Posterior cingulate gyrus (tissue), 11 donors: ENCODE data around the gene TRIOBP.
"Not testable (repeated sequence)": the region's sequence is repeated elsewhere in the genome, so short reads cannot be mapped to it uniquely, and the experiment has no call there.

Source experiments
- DNase-seq, 10 donors: peaks; one replicate each; pipeline versions ENCODE4 v3.0.0 to v3.0.0-alpha.2; 2020 to 2021; ENCODE audit warnings: mixed read lengths in 3 of 10
- intact Hi-C: fragments of 100-400 bp; cut with DNase I; formaldehyde crosslinking; loops from one replicate; pipeline ENCODE4 v1.15.1; 2023

The TRIOBP gene

DNA sequence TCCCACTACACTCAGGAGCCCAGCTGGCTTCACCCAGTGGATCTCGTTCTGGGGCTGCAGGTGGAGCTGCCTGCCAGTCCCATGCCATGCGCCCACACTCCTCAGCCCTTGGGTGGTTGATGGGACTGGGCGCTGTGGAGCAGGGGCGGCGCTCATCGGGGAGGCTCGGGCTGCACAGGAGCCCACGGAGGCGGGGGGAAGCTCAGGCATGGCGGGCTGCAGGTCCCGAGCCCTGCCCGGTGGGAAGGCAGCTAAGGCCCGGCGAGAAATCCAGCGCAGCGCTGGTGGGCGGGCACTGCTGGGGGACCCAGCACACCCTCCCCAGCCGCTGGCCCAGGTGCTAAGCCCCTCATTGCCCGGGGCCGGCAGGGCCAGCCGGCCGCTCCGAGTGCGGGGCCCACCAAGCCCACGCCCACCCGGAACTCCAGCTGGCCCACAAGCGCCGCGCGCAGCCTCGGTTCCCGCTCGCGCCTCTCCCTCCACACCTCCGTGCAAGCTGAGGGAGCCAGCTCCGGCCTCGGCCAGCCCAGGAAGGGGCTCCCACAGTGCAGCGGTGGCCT is 21.0 kb downstream of the TRIOBP start:
- intact Hi-C loops = not testable (repeated sequence)

DNA sequence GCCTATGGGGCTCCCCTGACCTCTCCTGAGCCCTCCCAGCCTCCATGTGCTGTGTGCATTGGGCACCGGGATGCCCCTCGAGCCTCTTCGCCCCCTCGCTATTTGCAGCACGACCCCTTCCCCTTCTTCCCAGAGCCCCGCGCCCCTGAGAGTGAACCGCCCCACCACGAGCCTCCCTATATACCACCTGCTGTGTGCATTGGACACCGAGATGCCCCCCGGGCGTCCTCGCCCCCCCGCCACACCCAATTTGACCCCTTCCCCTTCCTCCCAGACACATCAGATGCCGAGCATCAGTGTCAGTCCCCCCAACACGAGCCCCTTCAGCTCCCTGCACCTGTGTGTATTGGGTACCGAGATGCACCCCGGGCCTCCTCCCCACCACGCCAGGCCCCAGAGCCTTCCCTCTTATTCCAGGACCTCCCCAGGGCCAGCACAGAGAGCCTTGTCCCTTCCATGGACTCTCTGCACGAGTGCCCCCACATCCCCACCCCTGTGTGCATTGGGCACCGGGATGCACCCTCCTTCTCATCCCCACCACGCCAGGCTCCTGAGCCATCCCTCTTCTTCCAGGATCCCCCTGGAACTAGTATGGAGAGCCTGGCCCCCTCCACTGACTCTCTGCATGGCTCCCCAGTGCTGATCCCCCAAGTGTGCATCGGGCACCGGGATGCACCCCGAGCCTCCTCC is 28.8 kb downstream of the TRIOBP start:
- intact Hi-C loops = no loop called here

More for the DNA sequence above, 21.0 kb downstream of the TRIOBP start:
- not testable (repeated sequence) for DNase-seq

DNA sequence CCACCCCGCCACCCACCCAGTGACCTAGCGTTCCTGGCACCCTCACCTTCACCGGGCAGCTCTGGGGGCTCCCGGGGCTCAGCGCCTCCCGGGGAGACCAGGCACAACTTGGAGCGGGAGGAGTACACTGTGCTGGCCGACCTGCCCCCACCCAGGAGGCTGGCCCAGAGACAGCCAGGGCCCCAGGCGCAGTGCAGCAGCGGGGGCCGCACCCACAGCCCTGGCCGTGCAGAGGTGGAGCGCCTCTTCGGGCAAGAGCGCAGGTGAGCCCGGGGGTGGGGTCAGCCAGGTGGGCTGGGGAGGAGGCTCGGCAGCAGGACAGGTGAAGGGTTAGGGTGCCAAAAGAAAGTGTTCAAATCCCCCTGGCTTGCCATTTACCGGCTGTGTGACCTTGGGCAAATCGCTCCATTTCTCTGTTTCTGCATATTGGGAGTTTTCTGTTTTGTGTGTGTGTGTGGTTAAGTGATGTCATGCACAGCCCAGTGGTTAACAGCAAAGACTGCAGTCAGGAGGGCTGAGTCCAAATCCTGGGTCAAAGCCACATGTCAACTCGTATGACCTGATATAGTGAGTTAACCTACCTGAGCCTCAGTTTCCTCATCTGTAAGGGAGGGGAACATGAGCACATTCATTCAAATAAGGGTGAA is 29.5 kb downstream of the TRIOBP start:
- intact Hi-C loops = no loop called here
- no peak for DNase-seq

More for the DNA sequence above, 28.8 kb downstream of the TRIOBP start:
- no peak for DNase-seq

DNA sequence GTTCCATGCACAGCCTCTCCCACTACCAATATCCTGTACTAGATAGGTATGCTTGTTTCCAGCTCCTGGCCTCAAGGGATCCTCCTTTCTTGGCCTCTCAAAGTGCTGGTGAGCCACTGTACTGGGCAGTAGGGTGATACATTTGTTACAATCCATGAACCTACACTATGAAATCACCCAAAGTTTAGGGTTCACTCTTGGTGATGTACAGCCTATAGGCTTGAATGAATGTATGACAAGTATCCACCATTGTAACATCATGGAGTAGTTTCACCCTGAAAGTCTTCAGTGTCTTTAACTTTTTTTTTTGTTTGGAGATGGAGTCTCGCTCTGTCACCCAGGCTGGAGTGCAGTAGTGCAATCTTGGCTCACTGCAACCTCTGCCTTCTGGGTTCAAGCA is 31.8 kb downstream of the TRIOBP start:
- no peak for DNase-seq
- intact Hi-C loops = no loop called here

DNA sequence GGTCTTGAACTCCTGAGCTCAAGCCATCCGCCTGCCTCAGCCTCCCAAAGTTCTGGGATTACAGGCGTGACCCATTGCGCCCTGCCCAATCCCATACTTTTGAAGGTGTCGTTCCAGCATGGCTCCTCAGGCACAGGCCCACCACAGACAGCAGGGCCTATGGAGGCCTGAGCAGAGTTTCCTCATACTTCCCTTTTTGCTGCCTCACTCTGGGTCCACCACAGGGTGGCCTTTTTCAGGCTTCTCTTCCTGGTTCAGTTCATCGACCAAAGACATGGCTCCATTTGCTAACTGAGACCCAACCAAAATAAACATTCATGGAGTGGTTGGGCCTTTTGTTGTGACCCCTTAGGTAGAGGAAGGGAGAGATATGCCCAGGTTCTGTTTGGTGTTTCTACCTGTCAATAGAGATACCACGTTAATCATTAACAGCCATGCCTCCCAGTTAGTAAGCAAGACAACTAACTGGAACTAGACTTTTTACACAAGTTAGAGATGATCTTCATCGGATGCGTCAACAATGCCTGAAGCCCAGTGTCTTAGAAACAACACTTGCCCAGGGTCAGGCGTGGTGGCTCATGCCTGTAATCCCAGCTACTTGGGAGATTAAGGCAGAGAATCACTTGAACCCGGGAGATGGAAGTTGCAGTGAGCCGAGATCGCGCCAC is 35.1 kb downstream of the TRIOBP start:
- DNase-seq = no peak
- intact Hi-C loops = loop anchor here (10.0 kb wide), 1 partner anchor 87 kb away; no protein-coding TSS in a partner anchor

DNA sequence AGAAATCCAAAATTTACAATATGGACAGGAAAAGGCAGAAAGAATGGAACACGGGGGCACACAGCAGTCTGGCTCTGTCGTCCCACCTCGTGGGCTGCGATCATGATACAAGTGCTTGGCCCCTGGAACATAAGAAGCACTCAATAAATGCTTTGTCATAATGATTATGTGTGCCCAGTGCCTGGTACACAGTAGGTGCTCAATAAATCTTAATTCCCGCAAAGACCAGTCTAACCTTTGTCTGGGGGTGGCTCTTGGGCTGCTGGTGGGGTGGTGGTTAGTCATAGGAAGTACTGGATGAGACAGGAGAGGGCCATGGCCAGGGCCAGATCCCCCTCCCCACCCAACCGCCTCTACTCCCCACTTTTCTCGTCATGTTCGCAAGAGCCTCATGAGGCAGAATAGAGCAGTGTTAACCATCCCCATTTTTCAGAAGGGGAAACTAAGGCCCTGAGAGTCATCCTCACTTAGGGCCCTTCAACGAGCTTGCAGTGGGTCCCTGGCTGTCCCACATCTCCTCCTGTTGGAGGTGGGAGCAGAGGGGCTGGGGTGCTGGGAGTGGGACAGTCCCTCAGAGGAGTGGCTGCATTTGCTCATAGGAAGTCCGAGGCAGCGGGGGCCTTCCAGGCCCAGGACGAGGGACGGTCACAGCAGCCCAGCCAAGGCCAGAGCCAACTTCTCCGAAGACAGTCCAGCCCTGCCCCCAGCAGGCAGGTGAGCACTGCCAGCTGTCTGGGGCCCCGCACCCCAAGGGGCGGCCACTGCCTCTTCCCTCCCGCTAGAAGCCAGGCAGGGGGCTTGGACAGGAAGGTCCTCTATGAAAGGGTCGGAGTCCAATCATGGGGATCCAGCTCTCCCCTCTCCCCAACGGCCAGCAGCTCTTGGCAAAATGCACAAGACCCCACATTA is 36.1 kb downstream of the TRIOBP start:
- no peak for DNase-seq
- intact Hi-C loops = loop anchor here (10.0 kb wide), 1 partner anchor 88 kb away; no protein-coding TSS in a partner anchor

DNA sequence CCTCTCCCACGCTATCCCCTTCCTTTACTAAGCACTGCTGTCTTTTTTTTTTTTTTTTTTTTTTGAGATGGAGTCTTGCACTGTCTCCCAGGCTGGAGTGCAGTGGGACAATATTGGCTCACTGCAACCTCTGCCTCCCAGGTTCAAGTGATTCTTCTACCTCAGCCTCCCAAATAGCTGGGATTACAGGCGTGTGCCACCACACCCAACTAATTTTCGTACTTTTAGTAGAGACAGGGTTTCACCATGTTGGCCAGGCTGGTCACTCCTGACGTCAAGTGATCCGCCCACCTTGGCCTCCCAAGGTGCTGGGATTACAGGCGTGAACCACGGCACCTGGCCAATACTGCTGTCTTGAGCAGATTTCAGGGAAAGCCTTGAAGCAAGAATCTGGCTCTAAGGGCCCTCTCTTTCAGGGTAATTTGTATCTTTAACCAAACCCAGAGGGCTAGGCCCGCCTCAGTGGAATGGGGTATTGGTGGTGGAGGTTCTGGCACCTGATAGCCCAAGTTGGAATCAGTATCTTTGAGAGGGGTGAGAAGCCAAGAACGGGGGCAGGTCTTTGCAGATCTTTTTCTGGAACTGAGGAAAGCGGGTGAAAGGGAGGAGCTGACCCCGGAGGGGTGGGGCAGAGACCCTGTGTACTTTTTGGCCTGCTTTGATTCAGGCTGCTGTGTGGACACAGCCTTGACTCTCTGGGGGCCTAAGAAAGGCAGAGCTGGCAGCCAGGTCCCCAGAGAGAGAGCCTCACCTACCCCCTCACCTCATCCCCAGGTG is 37.0 kb downstream of the TRIOBP start:
- intact Hi-C loops = loop anchor here (10.0 kb wide), 1 partner anchor 89 kb away; no protein-coding TSS in a partner anchor
- no peak for DNase-seq

DNA sequence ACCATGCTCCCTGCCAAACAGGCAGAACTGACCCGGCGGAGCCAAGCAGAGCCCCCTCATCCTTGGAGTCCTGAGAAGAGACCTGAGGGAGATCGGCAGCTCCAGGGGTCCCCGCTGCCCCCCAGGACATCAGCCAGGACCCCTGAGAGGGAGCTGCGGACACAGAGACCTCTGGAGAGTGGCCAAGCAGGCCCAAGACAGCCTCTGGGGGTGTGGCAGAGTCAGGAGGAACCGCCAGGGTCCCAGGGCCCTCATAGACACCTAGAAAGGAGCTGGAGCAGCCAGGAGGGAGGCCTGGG is 37.5 kb downstream of the TRIOBP start:
- DNase-seq = no peak
- intact Hi-C loops = loop anchor here (10.0 kb wide), 1 partner anchor 90 kb away; no protein-coding TSS in a partner anchor

DNA sequence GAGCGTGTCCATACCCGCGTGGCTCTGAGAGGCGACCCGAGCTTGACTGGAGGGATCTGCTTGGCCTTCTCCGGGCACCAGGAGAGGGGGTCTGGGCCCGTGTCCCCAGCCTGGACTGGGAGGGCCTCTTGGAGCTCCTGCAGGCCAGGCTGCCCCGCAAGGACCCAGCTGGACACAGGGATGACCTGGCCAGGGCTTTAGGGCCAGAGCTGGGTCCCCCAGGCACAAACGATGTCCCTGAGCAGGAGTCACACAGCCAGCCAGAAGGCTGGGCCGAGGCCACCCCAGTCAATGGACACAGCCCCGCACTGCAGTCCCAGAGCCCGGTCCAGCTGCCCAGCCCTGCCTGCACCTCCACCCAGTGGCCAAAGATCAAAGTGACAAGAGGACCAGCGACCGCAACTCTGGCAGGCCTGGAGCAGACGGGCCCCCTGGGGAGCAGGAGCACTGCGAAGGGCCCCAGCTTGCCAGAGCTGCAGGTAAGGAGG is 38.2 kb downstream of the TRIOBP start:
- intact Hi-C loops = loop anchor here (10.0 kb wide), 1 partner anchor 90 kb away; no protein-coding TSS in a partner anchor
- DNase-seq = peak in 6 of 10 donors; percentile 24 to 93 (median 36)

DNA sequence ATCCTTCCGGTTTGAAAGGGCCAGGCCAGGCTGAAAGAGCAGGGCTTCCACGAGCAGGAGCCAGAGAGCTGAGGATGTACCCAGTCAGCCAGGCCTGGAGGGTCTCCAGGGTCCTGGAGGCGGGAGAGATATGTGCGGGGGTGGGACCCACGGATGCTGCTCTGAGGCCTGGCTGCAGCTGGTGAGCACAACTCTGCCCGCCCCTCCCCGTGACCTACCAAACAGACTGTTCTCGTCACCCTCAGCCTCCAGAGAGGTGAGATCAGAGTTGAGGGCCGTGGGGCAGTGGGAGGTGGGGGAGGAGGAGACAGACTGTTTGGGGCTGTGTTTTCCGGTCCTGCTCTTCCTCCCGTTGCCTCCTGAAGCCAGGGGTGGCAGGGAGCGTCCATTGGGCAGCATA is 42.2 kb downstream of the TRIOBP start:
- no peak for DNase-seq
- intact Hi-C loops = loop anchor here (10.0 kb wide), 1 partner anchor 94 kb away; no protein-coding TSS in a partner anchor

DNA sequence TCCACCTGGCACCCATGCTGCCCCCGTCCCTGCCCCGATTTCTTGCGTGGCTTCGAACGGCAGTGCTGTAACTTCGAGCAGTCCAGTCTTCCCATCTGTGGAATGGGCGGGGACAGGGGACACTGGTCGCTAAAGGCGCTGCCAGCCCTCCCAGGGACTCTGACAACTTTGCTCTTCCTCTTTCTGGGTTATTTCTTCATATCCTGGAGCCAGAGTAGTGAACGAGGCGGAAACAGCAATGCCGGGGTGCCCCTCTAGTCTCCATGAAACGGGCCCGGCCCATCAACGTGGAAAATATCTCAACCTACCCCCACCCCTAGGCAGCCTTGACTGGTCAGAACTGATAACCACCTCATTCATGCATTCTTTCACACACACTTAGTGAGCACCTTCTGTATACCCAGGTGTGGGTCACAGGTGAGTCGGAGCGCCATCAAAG is 42.8 kb downstream of the TRIOBP start:
- no peak for DNase-seq
- intact Hi-C loops = loop anchor here (10.0 kb wide), 1 partner anchor 95 kb away; no protein-coding TSS in a partner anchor

DNA sequence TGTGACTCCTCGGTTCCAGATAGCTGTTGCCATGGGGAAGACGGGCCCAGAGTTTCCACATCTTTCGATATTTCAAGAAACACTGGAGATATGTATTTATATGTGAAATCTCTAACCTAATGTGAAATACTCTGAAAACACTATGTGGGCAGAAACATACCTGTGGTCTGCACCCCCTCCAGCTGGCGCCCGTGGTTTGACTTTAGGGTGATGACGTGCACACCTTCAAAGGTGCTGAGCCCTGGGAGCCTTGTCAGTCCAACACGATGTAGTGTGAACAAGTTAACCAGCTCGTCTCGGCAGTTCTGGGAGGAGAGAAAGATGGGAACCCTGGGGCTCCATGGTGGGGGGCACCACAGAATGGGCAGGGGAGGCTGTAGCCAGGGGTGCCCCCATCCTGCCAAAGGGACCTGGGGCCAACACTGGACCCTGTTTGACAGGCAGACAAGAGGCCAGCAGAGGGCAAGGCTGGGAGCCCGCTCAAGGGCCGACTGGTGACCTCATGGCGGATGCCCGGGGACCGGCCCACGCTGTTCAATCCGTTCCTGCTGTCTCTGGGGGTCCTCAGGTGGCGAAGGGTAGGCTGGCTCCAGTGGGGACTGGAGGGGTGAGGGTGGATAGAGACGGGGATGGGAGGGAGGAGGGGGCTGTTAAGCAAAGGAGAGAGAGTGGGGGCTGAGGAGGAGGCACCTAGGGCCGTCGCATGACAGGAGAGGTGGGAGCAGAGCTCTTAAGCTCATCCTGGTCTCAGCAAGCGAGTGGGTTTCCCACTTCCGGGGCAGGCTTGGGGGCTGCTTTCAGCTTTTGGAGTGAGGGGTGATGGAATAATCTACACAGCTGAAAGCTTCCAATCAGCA is 43.8 kb downstream of the TRIOBP start:
- intact Hi-C loops = no loop called here
- no peak for DNase-seq

DNA sequence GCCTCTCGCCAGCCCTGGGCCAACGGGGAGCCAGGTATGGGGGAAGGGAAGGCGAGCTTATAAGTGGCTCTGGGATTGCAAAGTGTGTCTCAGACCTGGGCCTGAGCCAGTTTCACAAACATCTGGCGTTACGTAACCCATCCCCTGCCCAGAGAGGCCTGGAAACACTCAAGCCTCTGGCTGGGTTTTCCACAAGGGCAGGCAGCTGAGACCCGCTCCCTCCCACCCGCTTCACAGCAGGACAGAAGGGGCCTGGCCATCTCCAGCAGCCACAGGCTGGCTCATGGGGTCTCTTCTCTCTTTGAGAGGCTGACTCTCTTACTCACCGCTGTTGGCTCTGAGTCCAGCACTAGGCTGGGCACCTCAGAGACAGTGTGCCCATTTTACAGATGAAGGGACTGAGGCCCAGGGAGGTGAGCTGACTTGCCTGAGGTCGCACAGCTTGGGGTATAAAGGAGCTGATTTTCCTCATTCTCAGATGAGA is 44.5 kb downstream of the TRIOBP start:
- intact Hi-C loops = no loop called here
- peak in 3 of 10 donors; percentile 26 to 87 (median 32) for DNase-seq

DNA sequence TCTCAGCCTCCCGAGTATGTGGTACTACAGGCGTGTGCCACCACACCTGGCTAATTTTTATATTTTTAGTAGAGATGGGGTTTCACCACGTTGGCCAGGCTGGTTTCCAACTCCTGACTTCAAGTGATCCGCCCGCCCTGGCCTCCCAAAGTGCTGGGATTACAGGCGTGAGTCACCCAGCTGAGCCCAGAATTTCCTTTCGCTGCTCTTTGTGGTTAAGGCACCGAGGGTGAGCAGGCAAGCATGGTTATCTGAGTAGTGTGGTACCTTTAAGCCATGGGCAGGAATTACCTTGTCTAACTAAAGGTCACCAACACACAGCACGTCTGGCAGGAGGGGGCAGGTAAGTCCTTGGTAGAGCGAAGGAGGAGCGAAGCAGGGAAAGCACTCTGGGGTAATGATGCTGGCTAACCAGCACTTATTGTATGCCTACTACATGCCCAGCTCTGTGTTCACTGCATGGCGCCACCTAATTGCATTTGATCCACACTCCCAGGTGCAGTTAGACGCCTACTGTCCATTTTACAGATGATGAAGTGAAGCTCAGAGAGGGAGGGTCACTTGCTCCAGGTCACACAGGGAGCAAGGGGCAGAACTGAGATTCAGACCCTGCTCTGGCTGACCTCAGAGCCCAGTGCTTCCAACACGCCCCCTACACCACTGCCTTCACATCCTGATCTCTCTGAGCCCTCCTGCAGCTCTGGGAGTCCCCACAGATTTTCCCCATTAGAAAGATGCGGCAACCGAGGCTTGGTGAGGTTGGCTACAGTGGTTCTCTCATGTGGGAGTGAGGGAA is 45.7 kb downstream of the TRIOBP start:
- DNase-seq = no peak
- intact Hi-C loops = no loop called here

DNA sequence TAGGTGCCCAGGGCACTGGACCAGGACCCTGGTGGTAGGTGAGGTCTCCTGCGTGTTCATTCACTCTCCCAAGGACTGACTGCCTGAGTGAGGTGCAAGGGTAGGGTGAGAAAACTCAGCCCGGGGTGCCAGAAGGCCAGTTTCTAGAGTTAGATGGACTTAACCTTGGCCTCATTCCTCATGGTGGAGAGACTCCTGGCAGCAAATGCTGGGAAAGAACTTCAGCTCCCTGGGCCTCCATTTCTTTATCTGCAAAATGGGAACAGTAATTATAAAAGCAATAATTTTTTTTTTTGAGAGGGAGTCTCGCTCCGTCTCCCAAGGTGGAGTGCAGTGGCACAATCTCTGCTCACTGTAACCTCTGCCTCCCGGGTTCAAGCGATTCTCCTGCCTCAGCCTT is 47.7 kb downstream of the TRIOBP start:
- intact Hi-C loops = no loop called here
- no peak for DNase-seq

DNA sequence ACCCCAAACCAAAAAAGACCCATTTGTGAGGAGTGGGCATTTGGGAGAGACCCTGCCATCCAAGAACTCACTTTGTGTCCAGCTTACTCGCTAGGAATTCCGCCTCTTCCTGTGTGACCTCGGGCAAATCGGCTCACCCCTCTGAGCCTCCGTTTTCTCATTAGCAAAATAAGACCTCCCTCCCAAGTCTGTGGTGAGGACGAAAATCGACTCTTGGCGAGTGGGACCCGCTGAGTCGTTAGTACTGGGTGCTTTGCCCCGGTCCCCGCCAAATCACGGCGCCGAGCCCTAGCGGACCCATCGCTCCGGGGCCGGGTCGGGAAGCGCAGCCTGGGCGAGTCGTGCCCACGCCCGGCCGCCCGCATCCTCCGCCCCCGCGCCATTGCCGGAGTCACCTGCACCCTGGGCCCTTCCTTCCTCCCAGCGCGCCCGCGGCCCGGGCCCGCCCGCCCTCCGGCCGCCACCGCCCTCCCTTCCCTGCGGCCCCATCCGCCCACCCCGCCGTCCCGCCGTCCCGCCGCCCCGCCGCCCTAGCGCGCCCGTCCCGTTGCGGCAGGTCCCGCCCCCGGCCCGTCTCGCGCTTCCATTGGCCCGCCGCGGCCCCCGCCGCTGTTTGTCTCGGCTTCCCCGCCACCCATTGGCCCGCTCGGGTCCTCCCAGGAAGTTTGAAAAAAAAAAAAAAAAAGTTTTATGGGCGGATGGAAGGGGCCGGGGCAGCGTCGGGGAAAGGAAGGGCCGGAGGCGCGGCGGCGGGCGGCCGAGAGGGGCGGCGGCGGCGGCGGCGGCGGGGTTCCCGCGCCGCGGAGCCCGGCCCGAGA is 48.9 kb downstream of the TRIOBP start:
- peak; percentile 76 to 98 (median 85) for DNase-seq
- intact Hi-C loops = no loop called here
